Activated naive CD4-positive, alpha-beta T cell treated with anti-CD3 and anti-CD28 coated beads for 36 hours (primary cell): Measurements from ENCODE around the gene RBM3. TPM values are rescaled to one million over a fixed set of nuclear protein-coding genes. Genes with fewer than 3 reads are reported as not detected.
"Not testable (repeated sequence)": the region's sequence is repeated elsewhere in the genome, so short reads cannot be mapped to it uniquely, and the experiment has no call there.

Experiments
- CTCF ChIA-PET: fragments of 350-600 bp; sonication (Branson Sonifier 250); formaldehyde crosslinking; loops from one replicate; lab custom pipeline; 2021; ENCODE audit warnings: antibody characterized with exemption; lab: Charles Lee
- DNase-seq: peaks from one replicate; pipeline ENCODE4 v3.0.0-alpha.2; 2020
- H3K27ac Mint-ChIP-seq: one replicate; pipeline ENCODE4 v1.8.0; 2021; ENCODE audit warnings: mild to moderate bottlenecking, mixed read lengths
- H3K27me3 Mint-ChIP-seq: one replicate; pipeline ENCODE4 v1.8.0; 2021; ENCODE audit warnings: low read depth, mixed read lengths
- H3K36me3 Mint-ChIP-seq: one replicate; pipeline ENCODE4 v1.8.0; 2021; ENCODE audit warnings: low read depth, mixed read lengths
- H3K4me1 Mint-ChIP-seq: one replicate; pipeline ENCODE4 v1.8.0; 2021; ENCODE audit warnings: low read depth, mixed read lengths
- H3K4me3 Mint-ChIP-seq: one replicate; pipeline ENCODE4 v1.8.0; 2021; ENCODE audit warnings: mild to moderate bottlenecking, moderate library complexity, mixed read lengths
- H3K9me3 Mint-ChIP-seq: one replicate; pipeline ENCODE4 v1.8.0; 2021; ENCODE audit warnings: mixed read lengths
- intact Hi-C: fragments of 100-400 bp; cut with micrococcal nuclease; formaldehyde crosslinking; loops from one replicate; pipeline ENCODE4 v1.15.1; 2023
- total RNA-seq, 2 experiments: library from RNA; stranded (reverse); gene quantifications; one replicate each; pipeline ENCODE4 v1.2.3, GENCODE V29; 2021

Gene RBM3
- total RNA-seq, result 100 to 1,000 TPM; 139 to 143 TPM

GRCh38 chrX:48574270-48575266, at the start of gene RBM3:
TSS of gene RBM3 (plus strand) at chrX:48574484. CDS start at chrX:48575181, 697 bp downstream.
- CTCF ChIA-PET, result interaction anchor here (1.3 kb wide), 1 partner anchor 14 kb away, joined by 3 read pairs; no protein-coding TSS in a partner anchor
- peaks cover 32% of the 10 kb centered on the region for H3K4me1 Mint-ChIP-seq
- H3K27ac Mint-ChIP-seq, result peak within 1 kb of the TSS; percentile 99
- H3K9me3 Mint-ChIP-seq, result no peaks in the 10 kb centered on the region
- DNase-seq, result peak; percentile 95
- H3K27me3 Mint-ChIP-seq, result no peaks in the 10 kb centered on the region
- peaks cover 34% of the 10 kb centered on the region for H3K36me3 Mint-ChIP-seq
- peak within 1 kb of the TSS; percentile 96 for H3K4me3 Mint-ChIP-seq
- intact Hi-C loops, result loop anchor here (1.0 to 10.0 kb wide), 9 partner anchors 16 to 490 kb away; partner anchors contain the start of genes EBP, FTSJ1, TBC1D25 and WDR13

- CTCF ChIA-PET, result interaction anchor here (0.7 kb wide), 1 partner anchor 14 kb away, joined by 3 read pairs; the partner anchor contains the start of gene TBC1D25
- H3K9me3 Mint-ChIP-seq, H3K27ac Mint-ChIP-seq, intact Hi-C loops, H3K4me3 Mint-ChIP-seq, DNase-seq, H3K27me3 Mint-ChIP-seq: not testable (repeated sequence)
- Mint-ChIP-seq H3K36me3 (peaks cover 16% of the 10 kb centered on the region), H3K4me1 (peaks cover 11% of the 10 kb centered on the region)
Observed at GRCh38 chrX:48525853-48526252, 48.4 kb upstream of the RBM3 start.

- Mint-ChIP-seq H3K27ac (no peak overlapping the region), H3K36me3 (peaks cover 14% of the 10 kb centered on the region), H3K4me3 (no peak overlapping the region), H3K27me3 (no peaks in the 10 kb centered on the region), H3K9me3 (no peaks in the 10 kb centered on the region), H3K4me1 (peaks cover 11% of the 10 kb centered on the region)
- intact Hi-C loops, result no loop called here
- DNase-seq, result no peak
- CTCF ChIA-PET, result no interaction called here
Observed at GRCh38 chrX:48530736-48531135, 43.5 kb upstream of the RBM3 start.

GRCh38 chrX:48531358-48531959, 42.8 kb upstream of the RBM3 start:
- H3K36me3 Mint-ChIP-seq, result peaks cover 13% of the 10 kb centered on the region
- no peaks in the 10 kb centered on the region for H3K9me3 Mint-ChIP-seq
- H3K27me3 Mint-ChIP-seq, result no peaks in the 10 kb centered on the region
- H3K4me3 Mint-ChIP-seq, result no peak overlapping the region
- H3K4me1 Mint-ChIP-seq, result peaks cover 10% of the 10 kb centered on the region
- H3K27ac Mint-ChIP-seq, result peak overlapping the region; percentile 68
- intact Hi-C loops, result no loop called here
- CTCF ChIA-PET, result interaction anchor here (0.6 kb wide), 1 partner anchor 62 kb away, joined by 3 read pairs; no protein-coding TSS in a partner anchor
- DNase-seq, result no peak

GRCh38 chrX:48532161-48532560, 42.1 kb upstream of the RBM3 start:
- Mint-ChIP-seq H3K9me3 (no peaks in the 10 kb centered on the region), H3K4me3 (no peak overlapping the region), H3K27me3 (no peaks in the 10 kb centered on the region), H3K27ac (peak overlapping the region; percentile 68), H3K36me3 (peaks cover 8% of the 10 kb centered on the region), H3K4me1 (peaks cover 8% of the 10 kb centered on the region)
- no peak for DNase-seq
- CTCF ChIA-PET, result no interaction called here
- intact Hi-C loops, result no loop called here

GRCh38 chrX:48533165-48533564, 41.1 kb upstream of the RBM3 start:
- no peak overlapping the region for H3K27ac Mint-ChIP-seq
- H3K9me3 Mint-ChIP-seq, result no peaks in the 10 kb centered on the region
- DNase-seq, result no peak
- CTCF ChIA-PET, result no interaction called here
- H3K27me3 Mint-ChIP-seq, result no peaks in the 10 kb centered on the region
- intact Hi-C loops, result no loop called here
- H3K4me1 Mint-ChIP-seq, result peaks cover 8% of the 10 kb centered on the region
- H3K4me3 Mint-ChIP-seq, result no peak overlapping the region
- peaks cover 8% of the 10 kb centered on the region for H3K36me3 Mint-ChIP-seq

GRCh38 chrX:48538641-48539344, 35.5 kb upstream of the RBM3 start:
- intact Hi-C loops, result loop anchor here (1.0 to 2.0 kb wide), 6 partner anchors 17 to 263 kb away; partner anchors contain the start of genes EBP, PORCN, RBM3 and WDR13
- H3K27ac Mint-ChIP-seq, result peak overlapping the region; percentile 93

GRCh38 chrX:48539345-48540027, 34.8 kb upstream of the RBM3 start, which contains the start of gene TBC1D25:
TSS of gene TBC1D25 (plus strand) at chrX:48539714. CDS start at chrX:48539798, 84 bp downstream.
- peaks cover 12% of the 10 kb centered on the region for H3K36me3 Mint-ChIP-seq
- no peaks in the 10 kb centered on the region for H3K9me3 Mint-ChIP-seq
- peaks cover 12% of the 10 kb centered on the region for H3K4me1 Mint-ChIP-seq
- CTCF ChIA-PET, result interaction anchor here (0.7 to 1.6 kb wide), 5 partner anchors 10 to 71 kb away, joined by 3 to 6 read pairs (median 5); no protein-coding TSS in a partner anchor
- no peaks in the 10 kb centered on the region for H3K27me3 Mint-ChIP-seq
- peak; percentile 98 for DNase-seq
- peak within 1 kb of the TSS; percentile 93 for H3K27ac Mint-ChIP-seq
- intact Hi-C loops, result loop anchor here (1.0 to 2.0 kb wide), 6 partner anchors 18 to 262 kb away; partner anchors contain the start of genes EBP, PORCN, RBM3 and WDR13
- H3K4me3 Mint-ChIP-seq, result peak within 1 kb of the TSS; percentile 88

More at GRCh38 chrX:48538641-48539344, 35.5 kb upstream of the RBM3 start:
- CTCF ChIA-PET, result interaction anchor here (0.6 to 1.6 kb wide), 3 partner anchors 9 to 306 kb away, joined by 4 to 6 read pairs (median 5); no protein-coding TSS in a partner anchor
- no peaks in the 10 kb centered on the region for H3K9me3 Mint-ChIP-seq
- H3K4me3 Mint-ChIP-seq, result peak overlapping the region; percentile 88
- H3K27me3 Mint-ChIP-seq, result no peaks in the 10 kb centered on the region
- H3K4me1 Mint-ChIP-seq, result peaks cover 12% of the 10 kb centered on the region
- H3K36me3 Mint-ChIP-seq, result peaks cover 10% of the 10 kb centered on the region
- DNase-seq, result peak; percentile 6

- H3K9me3 Mint-ChIP-seq, result no peaks in the 10 kb centered on the region
- CTCF ChIA-PET, result interaction anchor here (0.7 to 1.5 kb wide), 3 partner anchors 12 to 65 kb away, joined by 3 to 6 read pairs (median 5); no protein-coding TSS in a partner anchor
Observed at GRCh38 chrX:48540028-48540375, 34.3 kb upstream of the RBM3 start.

GRCh38 chrX:48540480-48540879, 33.8 kb upstream of the RBM3 start:
- peak overlapping the region; percentile 93 for H3K27ac Mint-ChIP-seq
- H3K9me3 Mint-ChIP-seq, result no peaks in the 10 kb centered on the region
- CTCF ChIA-PET, result interaction anchor here (0.6 to 1.5 kb wide), 3 partner anchors 13 to 66 kb away, joined by 4 to 6 read pairs (median 5); no protein-coding TSS in a partner anchor
- peaks cover 12% of the 10 kb centered on the region for H3K36me3 Mint-ChIP-seq
- peaks cover 12% of the 10 kb centered on the region for H3K4me1 Mint-ChIP-seq
- H3K4me3 Mint-ChIP-seq, result peak overlapping the region; percentile 88
- no peak for DNase-seq
- H3K27me3 Mint-ChIP-seq, result no peaks in the 10 kb centered on the region
- intact Hi-C loops, result no loop called here

More at GRCh38 chrX:48540028-48540375, 34.3 kb upstream of the RBM3 start:
- Mint-ChIP-seq H3K27me3 (no peaks in the 10 kb centered on the region), H3K4me3 (peak overlapping the region; percentile 88), H3K4me1 (peaks cover 12% of the 10 kb centered on the region), H3K36me3 (peaks cover 12% of the 10 kb centered on the region), H3K27ac (peak overlapping the region; percentile 93)
- DNase-seq, result peak; percentile 56
- intact Hi-C loops, result no loop called here
